HepG2 (cell line): ENCODE data around the gene PCBP2. TPM values are rescaled to one million over a fixed set of nuclear protein-coding genes. Genes with fewer than 3 reads are reported as not detected.

Experiments
- CEBPZ ChIP-seq: IDR thresholded peaks from 2 replicates; pipeline ENCODE4 v1.6.1; 2012; ENCODE audit warnings: low read length, improper control_type of control experiment
- IRX3 ChIP-seq: sonication (generic); formaldehyde crosslinking; IDR thresholded peaks from 2 replicates; pipeline ENCODE4 v1.8.1; 2023; ENCODE audit warnings: mild to moderate bottlenecking, low read depth, missing genetic modification reagents, borderline replicate concordance
- NFE2 ChIP-seq: sonication (generic); formaldehyde crosslinking; IDR thresholded peaks from 2 replicates; pipeline ENCODE4 v1.4.0; 2020; ENCODE audit warnings: missing genetic modification reagents
- NR3C1 ChIP-seq: sonication (generic); formaldehyde crosslinking; IDR thresholded peaks from 2 replicates; pipeline ENCODE4 v1.4.0; 2020; ENCODE audit warnings: missing genetic modification reagents
- RARG ChIP-seq: sonication (generic); formaldehyde crosslinking; IDR thresholded peaks from 2 replicates; pipeline ENCODE4 v1.4.0; 2020; ENCODE audit warnings: low read depth, mild to moderate bottlenecking, missing genetic modification reagents
- SIX1 ChIP-seq: sonication (generic); formaldehyde crosslinking; IDR thresholded peaks from 2 replicates; pipeline ENCODE4 v1.4.0; 2020; ENCODE audit warnings: missing genetic modification reagents, borderline replicate concordance
- TOPORS ChIP-seq: sonication (generic); formaldehyde crosslinking; IDR thresholded peaks from 2 replicates; pipeline ENCODE4 v1.8.0; 2023; ENCODE audit warnings: mild to moderate bottlenecking, missing genetic modification reagents
- ZFP36L1 ChIP-seq: sonication (generic); formaldehyde crosslinking; IDR thresholded peaks from 2 replicates; pipeline ENCODE4 v1.8.0; 2022; ENCODE audit warnings: mild to moderate bottlenecking, missing genetic modification reagents, moderate library complexity
- ZNF17 ChIP-seq: sonication (generic); formaldehyde crosslinking; IDR thresholded peaks from 2 replicates; pipeline ENCODE4 v1.5.0; 2020; ENCODE audit warnings: mild to moderate bottlenecking, missing genetic modification reagents
- ZNF263 ChIP-seq: sonication (generic); formaldehyde crosslinking; IDR thresholded peaks from 2 replicates; pipeline ENCODE4 v1.4.0; 2020; ENCODE audit warnings: missing genetic modification reagents
- ZNF335 ChIP-seq: sonication (generic); formaldehyde crosslinking; IDR thresholded peaks from 2 replicates; pipeline ENCODE4 v1.4.0; 2020; ENCODE audit warnings: missing genetic modification reagents
- polyA plus RNA-seq, 8 experiments: library from polyadenylated mRNA; depleted of rRNA in 3 of 8; stranded (reverse) in 7 of 8; unstranded in 1 of 8; fragments of >200 nt; fragmentation: Illumina TruSeq in 4 of 8; extraction: Trizol in 4 of 8; gene quantifications; 2 replicates each; pipeline versions ENCODE4 v1.2.1 to v1.2.3, GENCODE V29; 2011 to 2016; ENCODE audit warnings: low read depth in 4 of 8, missing spikeins in 1 of 8, mixed read lengths in 1 of 8; ENCODE audit not compliant: insufficient read depth in 1 of 8
- total RNA-seq, 5 experiments: library from RNA; depleted of rRNA; stranded (reverse); fragments of >200 nt; fragmentation: Illumina TruSeq; extraction: Trizol; gene quantifications; 2 replicates each; pipeline ENCODE4 v1.2.3, GENCODE V29; 2016; ENCODE audit warnings: low read depth in 1 of 5
- TF ChIP-seq, protein P1 (sequence below): IDR thresholded peaks from 2 replicates; pipeline ENCODE4 v1.6.1; 2016; ENCODE audit warnings: missing compliant biosample characterization, missing genetic modification reagents, borderline replicate concordance
- TF ChIP-seq, protein P2 (sequence below): sonication (generic); formaldehyde crosslinking; IDR thresholded peaks from 2 replicates; pipeline ENCODE4 v1.5.0; 2020; ENCODE audit warnings: missing genetic modification reagents
- TF ChIP-seq, protein P3 (sequence below): IDR thresholded peaks from 2 replicates; pipeline ENCODE4 v1.6.1; 2012; ENCODE audit warnings: inconsistent platforms
- TF ChIP-seq, protein P4 (sequence below): sonication (generic); formaldehyde crosslinking; IDR thresholded peaks from 2 replicates; pipeline ENCODE4 v1.5.1; 2020; ENCODE audit warnings: missing genetic modification reagents, mild to moderate bottlenecking, borderline replicate concordance
- TF ChIP-seq, protein P5 (sequence below): sonication (generic); formaldehyde crosslinking; IDR thresholded peaks from 2 replicates; pipeline ENCODE4 v1.9.0; 2021; ENCODE audit warnings: missing genetic modification reagents, borderline replicate concordance

Gene PCBP2
- total and polyA plus RNA-seq, 2 of the 13 experiments (the other 11 are each of a cell fraction or from before 2014, with no cell fraction given): 154 to 345 TPM

DNA sequence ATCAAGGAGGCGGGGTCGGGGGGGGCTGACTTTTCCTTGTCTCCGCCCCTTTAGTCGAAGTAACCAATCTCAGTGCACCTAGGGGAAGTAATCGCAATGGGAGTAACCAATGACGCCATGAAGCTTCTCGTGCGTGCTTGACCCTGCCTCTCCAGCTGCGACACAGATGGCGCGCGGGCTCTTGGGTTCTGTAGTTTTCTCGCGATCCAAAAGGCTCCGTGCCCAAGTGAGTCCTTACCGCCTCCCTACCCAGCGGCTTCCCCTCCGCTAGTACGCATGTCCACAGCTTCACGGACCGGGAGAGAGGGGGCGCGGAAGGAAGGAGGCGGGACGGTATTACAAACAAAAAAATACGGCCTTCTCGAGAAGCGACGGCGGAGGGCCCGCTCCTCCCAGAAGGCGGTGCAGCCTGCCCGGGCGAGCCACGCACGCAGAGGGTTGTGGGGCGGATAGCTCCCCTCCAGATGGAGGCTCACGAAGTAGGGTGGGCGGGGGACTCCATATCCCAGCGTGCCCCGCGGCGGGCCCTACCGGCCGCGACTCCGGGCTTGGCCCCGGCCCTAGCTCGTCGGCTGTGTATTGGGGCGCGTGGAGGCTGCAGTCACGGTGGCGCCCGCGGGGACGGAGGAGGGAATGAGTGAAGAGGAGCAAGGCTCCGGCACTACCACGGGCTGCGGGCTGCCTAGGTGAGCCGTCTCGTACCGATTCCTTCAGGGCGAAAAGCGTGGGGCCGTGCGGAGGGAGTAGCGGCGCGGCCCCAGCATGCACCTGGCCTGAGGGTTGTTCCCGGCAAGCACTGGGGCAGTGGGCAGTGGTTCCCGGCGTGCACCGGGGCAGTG lies 49.1 kb downstream of the PCBP2 start, which contains the start of gene TARBP2 (continued):
- TF ChIP-seq, protein P1, sequence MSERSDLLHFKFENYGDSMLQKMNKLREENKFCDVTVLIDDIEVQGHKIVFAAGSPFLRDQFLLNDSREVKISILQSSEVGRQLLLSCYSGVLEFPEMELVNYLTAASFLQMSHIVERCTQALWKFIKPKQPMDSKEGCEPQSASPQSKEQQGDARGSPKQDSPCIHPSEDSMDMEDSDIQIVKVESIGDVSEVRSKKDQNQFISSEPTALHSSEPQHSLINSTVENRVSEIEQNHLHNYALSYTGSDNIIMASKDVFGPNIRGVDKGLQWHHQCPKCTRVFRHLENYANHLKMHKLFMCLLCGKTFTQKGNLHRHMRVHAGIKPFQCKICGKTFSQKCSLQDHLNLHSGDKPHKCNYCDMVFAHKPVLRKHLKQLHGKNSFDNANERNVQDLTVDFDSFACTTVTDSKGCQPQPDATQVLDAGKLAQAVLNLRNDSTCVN: no peak; the same call in 1 of the 2 replicates
- TF ChIP-seq, protein P2, sequence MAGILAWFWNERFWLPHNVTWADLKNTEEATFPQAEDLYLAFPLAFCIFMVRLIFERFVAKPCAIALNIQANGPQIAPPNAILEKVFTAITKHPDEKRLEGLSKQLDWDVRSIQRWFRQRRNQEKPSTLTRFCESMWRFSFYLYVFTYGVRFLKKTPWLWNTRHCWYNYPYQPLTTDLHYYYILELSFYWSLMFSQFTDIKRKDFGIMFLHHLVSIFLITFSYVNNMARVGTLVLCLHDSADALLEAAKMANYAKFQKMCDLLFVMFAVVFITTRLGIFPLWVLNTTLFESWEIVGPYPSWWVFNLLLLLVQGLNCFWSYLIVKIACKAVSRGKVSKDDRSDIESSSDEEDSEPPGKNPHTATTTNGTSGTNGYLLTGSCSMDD (CRISPR knock-in tag): no peak
- TF ChIP-seq ZNF335 (CRISPR knock-in tag): peak; percentile 90
- TF ChIP-seq NR3C1: no peak
- no peak; the same call in 1 of the 2 replicates for TF ChIP-seq IRX3 (CRISPR knock-in tag)
- TF ChIP-seq NFE2 (CRISPR knock-in tag): no peak
- no peak; the same call in 1 of the 2 replicates for TF ChIP-seq ZFP36L1 (CRISPR knock-in tag)
- 0 out of 2 replicates have a peak, but pooled peaks have one; percentile 30 for TF ChIP-seq RARG
- peak; percentile 82 for TF ChIP-seq TOPORS (CRISPR knock-in tag)
- TF ChIP-seq ZNF17 (CRISPR knock-in tag): no peak
- no peak for TF ChIP-seq SIX1 (CRISPR knock-in tag)
- TF ChIP-seq, protein P3, sequence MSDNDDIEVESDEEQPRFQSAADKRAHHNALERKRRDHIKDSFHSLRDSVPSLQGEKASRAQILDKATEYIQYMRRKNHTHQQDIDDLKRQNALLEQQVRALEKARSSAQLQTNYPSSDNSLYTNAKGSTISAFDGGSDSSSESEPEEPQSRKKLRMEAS: peak; percentile 91
- no peak for TF ChIP-seq CEBPZ
- TF ChIP-seq, protein P4, sequence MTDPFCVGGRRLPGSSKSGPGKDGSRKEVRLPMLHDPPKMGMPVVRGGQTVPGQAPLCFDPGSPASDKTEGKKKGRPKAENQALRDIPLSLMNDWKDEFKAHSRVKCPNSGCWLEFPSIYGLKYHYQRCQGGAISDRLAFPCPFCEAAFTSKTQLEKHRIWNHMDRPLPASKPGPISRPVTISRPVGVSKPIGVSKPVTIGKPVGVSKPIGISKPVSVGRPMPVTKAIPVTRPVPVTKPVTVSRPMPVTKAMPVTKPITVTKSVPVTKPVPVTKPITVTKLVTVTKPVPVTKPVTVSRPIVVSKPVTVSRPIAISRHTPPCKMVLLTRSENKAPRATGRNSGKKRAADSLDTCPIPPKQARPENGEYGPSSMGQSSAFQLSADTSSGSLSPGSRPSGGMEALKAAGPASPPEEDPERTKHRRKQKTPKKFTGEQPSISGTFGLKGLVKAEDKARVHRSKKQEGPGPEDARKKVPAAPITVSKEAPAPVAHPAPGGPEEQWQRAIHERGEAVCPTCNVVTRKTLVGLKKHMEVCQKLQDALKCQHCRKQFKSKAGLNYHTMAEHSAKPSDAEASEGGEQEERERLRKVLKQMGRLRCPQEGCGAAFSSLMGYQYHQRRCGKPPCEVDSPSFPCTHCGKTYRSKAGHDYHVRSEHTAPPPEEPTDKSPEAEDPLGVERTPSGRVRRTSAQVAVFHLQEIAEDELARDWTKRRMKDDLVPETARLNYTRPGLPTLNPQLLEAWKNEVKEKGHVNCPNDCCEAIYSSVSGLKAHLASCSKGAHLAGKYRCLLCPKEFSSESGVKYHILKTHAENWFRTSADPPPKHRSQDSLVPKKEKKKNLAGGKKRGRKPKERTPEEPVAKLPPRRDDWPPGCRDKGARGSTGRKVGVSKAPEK (CRISPR knock-in tag): no peak
- peak; percentile 47; the same call in 1 of the 2 replicates for TF ChIP-seq ZNF263
- TF ChIP-seq, protein P5, sequence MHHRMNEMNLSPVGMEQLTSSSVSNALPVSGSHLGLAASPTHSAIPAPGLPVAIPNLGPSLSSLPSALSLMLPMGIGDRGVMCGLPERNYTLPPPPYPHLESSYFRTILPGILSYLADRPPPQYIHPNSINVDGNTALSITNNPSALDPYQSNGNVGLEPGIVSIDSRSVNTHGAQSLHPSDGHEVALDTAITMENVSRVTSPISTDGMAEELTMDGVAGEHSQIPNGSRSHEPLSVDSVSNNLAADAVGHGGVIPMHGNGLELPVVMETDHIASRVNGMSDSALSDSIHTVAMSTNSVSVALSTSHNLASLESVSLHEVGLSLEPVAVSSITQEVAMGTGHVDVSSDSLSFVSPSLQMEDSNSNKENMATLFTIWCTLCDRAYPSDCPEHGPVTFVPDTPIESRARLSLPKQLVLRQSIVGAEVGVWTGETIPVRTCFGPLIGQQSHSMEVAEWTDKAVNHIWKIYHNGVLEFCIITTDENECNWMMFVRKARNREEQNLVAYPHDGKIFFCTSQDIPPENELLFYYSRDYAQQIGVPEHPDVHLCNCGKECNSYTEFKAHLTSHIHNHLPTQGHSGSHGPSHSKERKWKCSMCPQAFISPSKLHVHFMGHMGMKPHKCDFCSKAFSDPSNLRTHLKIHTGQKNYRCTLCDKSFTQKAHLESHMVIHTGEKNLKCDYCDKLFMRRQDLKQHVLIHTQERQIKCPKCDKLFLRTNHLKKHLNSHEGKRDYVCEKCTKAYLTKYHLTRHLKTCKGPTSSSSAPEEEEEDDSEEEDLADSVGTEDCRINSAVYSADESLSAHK (CRISPR knock-in tag): no peak
